ENCODE measurements around the gene MPZL2.

Gene MPZL2

DNA sequence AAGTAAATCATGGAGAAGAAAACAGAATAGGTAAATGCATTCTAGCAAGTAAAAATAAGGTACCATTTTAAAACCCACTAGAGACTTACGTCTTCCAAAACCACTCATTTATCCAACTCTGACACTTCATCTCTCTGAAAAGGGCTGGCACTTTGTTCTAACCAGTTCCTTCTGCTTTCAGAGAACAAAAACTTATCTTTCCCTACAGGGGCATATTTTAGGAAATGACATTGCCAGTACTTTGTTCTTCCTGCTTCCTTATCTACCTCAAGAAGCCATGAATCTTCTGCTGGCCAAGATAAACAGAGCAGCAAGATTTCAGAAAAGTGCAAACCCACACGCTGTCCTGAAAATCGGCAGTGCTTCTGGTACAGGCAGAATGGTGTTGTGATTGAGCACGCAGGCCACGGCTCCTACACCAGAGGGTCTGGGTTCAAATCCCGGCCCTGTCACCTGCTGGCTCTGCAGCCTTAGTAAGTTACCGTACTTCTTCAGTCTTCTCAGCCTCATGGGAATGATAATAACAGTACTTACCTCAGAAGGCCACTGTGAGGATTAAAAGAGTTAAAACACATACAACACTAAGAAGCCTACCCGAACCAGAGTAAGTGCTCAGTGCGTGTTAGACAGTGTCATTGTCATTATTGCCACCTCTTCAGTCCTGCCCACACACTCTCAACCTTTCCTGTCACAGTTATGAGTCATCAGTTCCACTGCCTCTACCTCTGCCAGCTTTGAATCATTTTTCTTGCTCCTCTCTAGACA lies 22.9 kb downstream of the MPZL2 start:
- no peak for DNase-seq

DNA sequence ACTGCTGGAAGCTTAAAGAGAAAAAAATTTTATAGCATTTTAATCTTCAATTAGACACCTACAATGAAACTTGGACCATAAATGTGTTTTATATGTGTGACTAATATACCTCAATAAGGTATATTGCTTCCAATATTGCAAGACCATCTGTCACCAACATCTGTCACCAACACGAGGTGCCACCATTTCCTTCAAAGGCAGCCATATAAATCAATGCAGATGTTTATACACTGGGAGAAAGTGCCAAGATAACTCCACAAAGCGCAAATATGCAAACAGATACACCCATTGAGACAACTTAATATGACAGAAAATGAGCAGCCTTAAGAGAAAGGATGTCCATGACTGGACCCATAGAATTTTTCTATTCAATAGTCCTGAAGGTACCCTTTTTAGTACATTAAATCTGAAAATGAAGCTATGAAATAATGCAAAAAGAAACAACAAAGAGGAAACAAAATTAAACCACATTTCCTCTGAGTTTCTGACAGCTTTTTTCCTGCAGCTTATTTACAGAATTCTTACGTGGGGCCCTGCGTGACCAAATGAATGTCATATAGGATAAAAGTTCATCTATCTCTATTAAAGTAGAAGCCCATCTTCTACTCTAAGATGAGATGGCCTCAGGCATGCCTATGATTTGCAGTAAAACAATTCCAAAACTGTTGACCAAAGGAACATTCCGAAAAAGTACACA lies 24.4 kb downstream of the MPZL2 start:
- no peak for DNase-seq

DNA sequence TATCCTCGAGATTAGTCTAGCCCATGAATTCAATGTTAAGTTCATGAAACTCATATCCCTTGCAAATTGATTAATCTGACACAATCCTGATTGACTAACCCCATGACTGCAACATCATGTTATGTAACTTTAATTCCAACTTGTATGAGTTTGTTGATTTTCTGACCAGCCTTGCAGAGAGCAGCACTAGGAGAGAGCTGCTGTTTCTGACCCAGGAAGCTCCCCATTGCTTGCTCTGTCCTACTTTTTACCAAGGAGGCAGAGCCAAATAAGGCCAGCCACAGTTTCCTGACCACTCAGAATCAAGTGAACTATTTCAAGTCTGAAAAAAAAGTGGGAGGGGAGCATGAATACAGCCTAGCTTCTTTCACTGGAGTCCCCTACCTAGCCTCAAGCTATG lies 25.2 kb downstream of the MPZL2 start:
- no peak for DNase-seq

DNA sequence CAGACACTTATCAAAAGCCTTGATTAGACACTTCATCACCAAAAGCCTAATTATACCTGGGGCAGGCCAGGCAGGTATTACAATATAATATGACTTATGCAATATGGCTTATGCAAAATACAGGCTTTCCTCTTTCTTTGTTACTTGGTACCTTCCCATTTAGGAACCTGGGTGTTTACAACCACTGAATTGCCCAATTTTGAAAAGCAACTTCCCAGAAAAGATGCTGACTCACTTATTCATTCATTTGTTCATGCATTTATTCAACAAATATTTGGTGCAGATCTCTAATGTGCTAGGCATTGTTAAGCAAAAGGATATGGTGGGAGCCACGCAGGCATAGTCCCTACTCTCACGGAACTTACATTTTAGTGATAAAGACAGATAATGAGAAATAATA lies 25.7 kb downstream of the MPZL2 start:
- no peak for DNase-seq

DNA sequence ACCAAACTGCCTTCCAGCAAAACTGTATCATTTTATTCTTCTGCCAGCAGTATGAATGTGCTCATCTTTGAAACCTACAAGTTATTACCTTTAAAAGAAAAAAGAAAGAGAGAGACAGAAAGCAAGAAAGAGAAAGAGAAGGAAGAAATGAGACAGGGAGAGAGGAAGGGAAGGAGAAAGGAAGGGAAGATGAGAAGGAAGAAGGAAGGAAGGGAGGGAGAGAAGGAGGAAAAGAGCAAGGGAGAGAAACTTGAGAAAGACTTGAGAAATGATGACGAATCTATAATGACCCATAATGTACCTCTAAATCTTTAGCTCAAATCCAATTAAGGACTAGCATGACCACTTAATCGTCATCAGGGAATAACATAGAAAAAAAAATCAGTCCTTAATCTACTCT lies 27.9 kb downstream of the MPZL2 start:
- DNase-seq = no peak

DNA sequence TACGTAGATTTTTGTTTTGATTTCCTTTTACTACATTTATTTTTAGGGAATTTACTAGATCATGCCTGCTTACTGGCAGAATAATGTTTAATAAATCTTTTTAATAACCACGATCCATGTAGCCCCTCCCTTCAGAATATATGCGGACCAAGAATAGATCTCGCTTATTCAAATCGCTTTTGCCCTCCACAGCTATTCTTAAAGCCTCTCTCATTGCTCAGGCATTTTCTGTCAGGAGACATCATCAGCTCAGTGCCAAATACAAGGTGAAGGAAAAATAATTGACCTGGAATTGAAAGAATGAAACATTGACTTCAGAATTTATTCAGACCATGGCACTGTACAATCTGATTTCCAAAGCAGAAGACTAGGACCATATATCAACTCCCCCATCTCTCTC lies 29.3 kb downstream of the MPZL2 start:
- DNase-seq = no peak

DNA sequence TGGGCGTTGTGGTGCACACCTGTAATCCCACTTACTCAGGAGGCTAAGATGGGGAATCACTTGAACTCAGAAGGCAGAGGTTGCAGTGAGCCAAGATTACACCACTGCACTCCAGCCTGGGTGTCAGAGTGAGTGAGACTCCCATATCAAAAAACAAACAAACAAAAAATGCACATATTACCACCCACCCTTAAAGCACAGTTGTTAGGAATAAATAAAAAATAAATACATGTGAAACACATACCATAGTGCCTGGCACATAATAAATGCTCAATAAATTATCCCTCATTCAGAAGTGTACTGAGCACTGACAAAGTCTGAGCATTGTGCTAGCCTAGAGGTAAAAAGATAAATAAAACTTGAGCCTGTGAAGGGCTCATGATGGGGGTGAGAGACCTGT lies 30.2 kb downstream of the MPZL2 start:
- no peak for DNase-seq

DNA sequence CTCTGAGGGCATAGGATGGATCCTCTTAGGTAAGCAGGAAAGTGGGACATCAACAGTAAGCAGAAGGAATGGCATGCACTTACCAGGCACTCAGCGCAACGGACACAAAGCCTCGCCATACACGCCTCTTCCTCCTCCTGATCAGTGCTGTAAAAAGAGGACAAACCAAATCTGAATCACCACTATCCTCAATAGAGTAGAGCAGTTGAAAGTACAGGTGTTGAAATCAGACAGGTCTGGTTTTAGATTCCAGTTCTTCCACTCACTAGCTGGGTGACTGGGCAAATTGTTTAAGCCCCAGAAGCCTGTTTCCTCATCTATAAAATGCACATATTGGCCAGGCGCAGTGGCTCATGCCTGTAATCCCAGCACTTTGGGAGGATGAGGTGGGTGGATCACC lies 30.7 kb downstream of the MPZL2 start:
- DNase-seq = no peak

DNA sequence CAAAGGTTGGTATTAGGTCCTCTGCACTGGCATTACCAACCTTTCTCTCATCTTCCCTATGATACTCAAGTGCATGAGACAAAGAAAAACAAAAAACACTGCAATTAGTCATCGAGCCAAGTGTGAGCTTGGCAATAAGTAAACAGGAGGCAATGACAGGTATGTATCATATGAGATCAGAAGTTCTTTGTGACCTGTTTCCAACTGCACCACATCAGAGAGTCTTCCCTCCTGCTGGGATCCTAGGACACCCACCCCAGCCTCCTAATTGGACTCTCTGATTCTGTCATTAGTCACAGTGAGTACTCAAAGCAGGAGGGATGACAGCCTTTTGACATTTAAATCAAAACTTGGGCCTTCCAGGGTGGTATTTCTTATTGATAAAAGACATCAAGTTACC lies 31.4 kb downstream of the MPZL2 start:
- no peak for DNase-seq

DNA sequence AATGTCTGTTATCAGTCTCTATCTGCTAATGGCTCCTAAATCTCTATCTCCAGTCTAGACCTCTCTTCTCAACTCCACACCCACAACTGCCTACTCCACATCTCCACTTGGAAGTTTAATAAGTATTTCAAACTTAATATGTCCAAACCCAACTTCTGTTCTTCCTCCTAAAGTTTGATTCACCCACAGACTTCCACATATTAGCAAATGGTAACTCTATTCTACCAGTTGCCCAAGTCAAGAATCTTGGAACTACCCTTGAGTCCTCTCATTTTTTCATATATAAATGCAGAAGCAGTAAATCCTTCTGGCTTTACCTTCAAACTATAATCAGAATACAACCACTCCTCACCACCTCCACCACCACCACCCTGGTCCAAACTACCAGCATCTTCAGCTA lies 32.6 kb downstream of the MPZL2 start:
- DNase-seq = no peak

DNA sequence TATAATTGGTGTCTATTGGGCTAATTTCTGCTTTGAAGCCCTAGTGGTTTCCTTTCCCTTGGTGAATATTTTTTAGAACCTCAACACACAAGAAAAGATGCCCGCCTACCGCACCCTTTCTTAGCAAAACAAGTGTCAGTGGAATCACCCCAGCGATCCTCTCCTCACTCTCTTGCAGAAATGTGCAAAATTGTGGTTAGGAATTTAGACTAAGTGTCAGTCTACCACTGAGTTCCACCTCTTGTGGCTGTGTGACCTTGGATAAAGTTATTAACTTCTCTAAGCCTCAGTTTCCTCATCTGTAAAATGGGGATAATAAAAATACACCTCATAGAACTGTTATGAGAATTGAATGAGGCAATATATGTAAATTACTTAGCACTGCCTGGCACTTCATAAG lies 34.0 kb downstream of the MPZL2 start:
- no peak for DNase-seq

DNA sequence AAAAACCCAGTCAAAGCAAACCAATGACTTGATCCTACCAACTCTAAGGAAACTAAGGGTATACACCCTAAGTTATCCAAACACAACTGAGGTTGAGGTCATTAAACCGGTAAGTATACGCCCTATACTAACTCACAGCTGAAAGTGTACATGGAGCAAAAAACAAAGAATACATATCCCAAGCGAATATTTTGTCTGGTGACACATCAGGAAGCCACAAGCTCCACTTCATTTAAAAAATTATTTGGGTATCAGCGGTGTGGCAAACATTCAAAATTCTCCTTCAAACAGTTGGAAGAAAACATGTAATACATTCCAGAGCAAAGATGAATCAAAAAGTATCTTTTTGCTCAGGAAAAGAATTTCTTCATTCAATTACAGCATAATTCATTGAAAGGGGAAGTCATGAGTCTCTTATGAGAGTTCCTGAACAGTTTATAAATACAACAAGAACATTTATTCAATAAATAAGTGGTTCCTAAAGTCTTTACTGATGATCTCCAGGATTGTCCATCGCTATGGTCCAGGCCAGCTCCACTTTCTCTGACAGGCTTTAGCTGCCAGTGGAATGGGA lies 34.7 kb downstream of the MPZL2 start:
- no peak for DNase-seq

DNA sequence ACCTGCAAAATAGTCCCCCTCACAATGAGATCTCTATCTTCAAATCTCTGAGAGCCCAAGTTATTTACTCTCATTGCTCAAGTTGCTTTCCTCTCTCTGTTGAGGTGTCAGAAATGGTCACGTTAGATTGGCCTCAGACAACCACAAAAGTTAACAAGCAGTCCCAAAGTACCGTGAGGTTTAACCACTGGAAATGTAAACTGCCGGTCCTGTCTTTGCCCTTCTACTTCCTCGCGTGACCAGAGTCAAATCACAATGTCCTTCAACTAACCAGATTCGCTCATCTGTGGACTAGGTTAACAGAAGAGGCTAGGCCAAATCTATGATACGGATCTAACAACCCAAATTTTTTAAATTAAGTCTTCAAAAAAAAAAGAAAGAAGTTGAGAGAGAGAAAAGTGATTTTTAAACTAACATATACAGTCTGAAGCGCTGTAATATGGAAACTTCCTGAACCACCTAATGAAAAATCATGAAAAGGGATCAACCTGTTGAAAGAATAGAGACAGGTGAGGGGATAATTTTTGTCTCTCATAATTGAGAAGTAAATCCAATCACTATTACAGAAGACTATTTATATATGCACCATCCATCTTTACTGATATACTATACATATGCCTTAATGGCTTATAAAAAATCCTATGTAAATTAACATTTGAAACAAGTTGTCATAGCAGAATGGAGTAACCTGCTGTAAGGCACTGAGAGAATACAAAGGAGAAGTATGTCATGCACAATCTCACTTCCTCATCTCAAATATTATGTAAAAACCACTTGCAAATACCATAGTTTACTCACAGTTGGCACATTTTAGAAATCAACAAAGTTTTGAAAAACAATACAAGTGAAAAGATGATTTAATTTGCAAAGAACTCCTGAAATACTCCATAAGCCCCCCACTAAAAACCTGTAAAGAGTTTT lies 36.0 kb downstream of the MPZL2 start:
- no peak for DNase-seq

DNA sequence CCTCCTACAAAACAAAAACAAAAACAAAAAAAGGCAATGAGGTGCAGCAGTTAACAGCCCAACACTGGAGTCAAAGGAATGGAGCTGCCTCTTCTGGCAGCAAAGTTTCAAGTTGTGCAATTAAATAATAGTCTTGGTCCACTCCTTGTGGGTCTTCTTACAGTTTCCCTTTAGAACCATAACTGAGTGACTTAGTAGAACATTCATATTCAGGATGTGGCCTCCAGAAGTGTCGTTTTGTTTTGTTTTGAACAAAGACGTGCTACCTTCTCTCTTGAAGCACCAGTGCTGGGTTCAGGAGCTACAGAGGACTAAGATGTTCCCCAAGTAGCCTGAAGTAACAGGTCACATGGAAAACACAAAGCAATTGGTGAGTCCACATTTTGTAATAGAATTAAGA lies 37.3 kb downstream of the MPZL2 start:
- DNase-seq = no peak

DNA sequence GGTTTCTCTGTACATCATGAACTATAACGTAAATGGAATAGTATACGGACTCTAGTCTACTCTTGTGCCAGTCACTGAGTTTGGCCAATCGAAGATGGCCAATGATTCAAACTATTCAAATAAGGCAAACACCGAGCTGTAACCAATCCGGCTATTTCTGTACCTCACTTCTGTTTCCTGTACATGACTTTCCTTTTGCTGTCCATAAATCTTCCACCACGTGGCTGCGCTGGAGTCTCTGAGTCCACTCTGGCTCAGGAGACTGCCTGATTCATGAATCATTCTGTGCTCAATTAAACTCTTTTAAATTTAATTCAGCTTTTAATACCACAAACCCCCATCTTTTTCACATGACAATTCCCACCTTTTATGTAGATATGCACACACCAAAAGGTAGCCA lies 37.8 kb downstream of the MPZL2 start:
- no peak for DNase-seq

DNA sequence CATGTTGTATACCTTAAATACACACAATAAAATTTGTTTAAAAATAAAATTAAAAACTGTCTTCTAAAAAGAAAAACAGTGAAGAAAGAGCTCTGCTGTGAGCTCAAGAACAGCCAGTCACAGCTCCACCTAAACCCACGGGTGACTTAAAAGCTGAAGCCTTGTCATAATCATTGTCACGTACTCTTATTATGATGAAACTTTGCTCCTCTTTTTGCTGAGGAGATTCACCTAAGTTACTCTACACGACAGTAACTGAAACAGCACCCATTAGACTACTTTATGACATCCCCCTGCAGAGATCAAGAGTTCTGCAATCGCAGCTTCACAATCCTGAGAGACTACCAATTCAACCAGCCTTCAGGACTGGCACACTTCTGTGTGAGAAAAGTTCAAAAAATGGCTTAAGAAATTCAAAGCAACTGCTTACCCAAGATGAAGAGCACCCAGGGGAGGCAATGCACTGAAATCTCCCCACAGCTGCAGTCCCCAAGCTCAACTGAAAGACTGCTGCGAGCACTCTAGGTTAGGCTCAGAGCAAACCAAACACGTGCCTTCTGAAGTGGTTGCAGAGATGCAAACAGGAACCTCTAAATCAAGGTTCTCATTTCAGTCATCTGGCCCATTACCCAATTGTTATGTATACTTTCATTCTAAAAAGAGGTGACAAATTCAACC lies 39.4 kb downstream of the MPZL2 start, which contains the start of gene JAML:
Gene JAML (minus strand): TSS at position 501 of the 678 bp plus-strand sequence. CDS start 10,145 bp downstream, outside the sequence.
- DNase-seq = no peak

DNA sequence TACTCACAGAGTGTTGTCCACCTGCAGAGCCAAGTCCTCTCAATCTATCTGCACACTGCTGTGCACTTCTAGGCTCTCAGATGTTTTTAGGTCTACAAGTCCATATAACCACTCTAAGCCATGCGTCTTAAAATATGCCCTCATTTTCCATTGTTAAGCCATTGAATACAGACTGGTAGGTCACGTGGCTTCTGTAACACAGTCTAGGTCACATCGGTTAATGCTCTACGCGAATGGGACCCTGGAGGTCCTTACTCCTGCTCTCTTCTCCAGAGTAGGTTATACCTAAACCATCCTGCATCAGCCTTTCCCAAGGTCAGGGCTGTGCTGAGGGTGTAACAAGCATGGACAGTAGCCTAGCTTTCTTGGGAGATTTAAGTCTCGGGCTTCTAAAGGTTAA lies 40.1 kb downstream of the MPZL2 start:
- no peak for DNase-seq

DNA sequence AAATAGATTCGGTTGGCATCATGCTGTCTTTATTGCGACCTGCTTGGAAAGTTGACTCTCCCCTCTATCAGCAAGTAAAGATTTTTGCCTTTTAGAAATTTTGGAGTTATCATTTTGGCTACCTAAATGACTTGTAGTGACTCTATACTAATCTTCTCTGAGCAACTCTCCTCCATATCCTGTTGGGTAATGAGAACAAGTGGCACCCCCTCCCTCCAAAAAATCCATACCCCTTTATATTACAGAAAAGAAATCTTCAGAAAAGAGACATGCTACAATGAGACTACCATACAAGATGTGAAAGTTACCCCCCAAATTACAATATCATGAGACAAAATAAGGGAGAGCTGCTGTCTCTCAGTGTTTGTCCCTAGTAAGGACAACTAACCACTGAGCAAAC lies 40.5 kb downstream of the MPZL2 start:
- DNase-seq = no peak

DNA sequence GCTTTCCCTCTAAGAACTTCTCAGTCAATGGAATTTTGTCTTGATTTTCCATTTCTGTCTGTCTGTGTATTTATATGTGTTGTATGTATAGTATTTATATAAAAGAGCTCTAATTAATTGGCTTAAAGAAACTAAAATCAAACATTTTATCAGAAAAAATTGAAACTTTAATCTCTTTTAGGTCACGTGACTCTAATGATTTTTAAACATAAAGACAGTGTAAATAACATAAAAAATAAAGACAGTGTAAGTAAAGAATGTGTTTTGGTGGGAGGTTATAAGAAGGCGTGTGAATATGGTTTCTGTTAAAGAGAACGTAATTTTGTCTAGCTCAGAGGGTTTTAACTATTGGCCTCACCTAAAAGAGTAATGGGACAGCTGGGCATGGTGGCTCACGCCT lies 41.7 kb downstream of the MPZL2 start:
- no peak for DNase-seq

DNA sequence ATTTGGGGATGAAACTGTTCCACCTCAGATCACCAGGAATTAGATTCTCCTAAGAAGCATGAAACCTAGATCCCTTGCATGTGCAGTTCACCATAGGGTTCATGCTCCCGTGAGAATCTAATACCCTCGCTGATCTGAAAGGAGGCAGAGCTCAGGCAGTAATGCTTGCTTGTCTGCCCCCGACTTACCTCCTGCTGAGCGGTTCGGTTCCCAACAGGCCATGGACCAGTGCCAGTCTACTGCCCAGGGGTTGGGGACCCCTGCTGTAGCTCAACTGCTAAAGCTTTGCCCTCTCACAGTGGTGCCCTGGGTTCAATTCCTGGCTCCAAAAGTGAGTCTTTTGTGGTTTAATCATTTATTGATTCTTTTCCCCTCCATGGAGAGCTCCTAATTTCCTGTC lies 42.7 kb downstream of the MPZL2 start:
- DNase-seq = no peak

DNA sequence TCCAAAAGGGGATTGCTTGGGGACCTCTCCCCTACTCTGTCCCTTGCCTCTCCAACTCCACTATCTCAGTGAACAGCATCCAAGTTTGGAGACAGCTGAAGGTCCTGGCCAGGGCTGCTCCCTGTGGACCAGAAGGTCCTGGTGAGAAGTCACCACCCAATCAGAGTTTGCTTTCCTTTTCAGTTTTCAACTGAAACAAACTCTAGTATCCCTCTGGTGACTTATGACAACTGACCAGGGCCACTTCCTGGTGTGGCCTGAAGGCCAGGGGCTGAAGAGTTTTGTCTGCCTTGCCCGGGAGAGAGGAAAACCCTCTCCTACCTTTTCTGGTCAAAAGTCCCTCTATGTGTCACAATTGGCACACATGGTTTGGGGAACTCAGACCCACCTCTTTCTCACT lies 44.4 kb downstream of the MPZL2 start:
- DNase-seq = no peak

DNA sequence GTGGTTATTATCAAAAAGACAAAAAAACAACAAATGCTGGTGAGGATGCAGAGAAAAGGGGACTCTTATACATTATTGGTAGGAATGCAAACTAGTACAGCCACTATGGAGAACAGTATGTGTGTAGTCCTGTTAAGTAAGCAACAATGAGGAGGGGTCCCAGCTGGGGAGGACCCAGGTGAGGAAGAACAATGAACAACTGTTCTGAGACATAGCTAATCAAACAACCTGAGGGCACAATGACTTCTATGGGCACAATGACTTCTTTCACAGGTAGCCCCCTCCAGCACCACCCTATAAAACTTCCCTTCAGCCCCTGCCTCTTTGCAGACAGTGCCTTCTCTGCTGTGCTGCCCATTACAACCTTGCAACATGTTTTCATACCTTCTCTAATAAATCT lies 44.9 kb downstream of the MPZL2 start:
- DNase-seq = no peak

DNA sequence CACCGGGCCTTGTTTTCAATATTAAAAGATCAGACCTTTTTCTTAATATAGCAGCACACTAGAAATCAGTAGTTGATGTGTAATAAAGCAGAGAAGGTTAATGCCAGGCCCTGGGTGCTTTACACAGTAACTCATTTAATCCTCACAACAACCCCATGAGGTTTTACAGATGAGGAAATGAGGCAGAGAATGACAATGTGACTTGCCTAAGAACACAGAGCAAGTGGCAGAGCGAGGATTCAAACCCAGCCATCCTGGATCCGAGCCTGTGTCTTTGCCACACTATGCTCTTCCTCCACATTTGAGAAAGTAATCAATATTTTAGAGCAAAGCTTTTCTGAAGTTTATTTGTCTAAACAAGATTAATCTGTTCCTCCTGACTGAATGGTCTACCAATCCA lies 46.5 kb downstream of the MPZL2 start:
- no peak for DNase-seq

All from NCI-H1417 (cell line).